GM18499 (cell line): Measurements from ENCODE around the gene MAMLD1.

Source experiments
- ATAC-seq: cut with Tn5 transposase; IDR thresholded peaks from one replicate; pipeline ENCODE4 v1.9.1; 2021; ENCODE audit warnings: moderate number of reproducible peaks; ENCODE audit not compliant: insufficient read depth, unreplicated experiment

MAMLD1 gene

DNA sequence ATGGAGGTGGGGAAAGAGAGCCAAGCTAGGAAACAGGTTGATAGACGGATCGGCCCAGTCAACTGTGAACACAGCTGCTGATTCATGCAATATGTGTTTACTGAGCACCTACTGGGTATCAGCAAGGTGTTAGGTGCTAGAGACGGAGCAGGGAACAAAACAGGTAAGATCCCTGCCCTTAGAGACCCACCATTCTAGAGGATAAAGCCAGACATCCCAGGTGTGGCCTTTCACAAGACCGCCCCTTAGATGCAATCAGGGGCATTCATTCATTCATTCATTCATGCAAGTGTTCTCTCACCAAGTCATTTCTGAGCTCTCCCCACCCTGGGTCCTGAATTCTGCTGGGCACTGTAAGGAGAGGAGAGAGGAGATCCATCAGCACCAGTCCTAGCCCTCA lies 185.1 kb downstream of the MAMLD1 start:
- no peak for ATAC-seq

DNA sequence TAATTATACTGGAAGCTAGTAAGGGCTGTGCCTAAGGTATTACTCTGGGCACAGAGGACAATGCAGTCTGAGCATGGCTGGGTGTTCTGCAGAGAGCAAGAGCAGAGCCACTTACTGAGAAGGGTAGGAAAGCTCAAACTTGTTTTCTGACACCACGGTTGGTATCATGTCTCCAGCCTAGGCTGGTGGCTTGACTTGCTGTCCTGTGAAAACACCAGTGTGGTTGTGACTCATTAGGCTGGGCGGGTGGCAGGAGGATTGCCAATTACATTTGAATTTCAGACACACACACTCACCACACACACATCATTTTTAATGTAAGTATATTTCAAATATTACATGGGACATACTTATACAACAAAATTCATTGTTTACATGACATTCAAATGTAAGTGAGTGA lies 185.6 kb downstream of the MAMLD1 start:
- no peak for ATAC-seq

DNA sequence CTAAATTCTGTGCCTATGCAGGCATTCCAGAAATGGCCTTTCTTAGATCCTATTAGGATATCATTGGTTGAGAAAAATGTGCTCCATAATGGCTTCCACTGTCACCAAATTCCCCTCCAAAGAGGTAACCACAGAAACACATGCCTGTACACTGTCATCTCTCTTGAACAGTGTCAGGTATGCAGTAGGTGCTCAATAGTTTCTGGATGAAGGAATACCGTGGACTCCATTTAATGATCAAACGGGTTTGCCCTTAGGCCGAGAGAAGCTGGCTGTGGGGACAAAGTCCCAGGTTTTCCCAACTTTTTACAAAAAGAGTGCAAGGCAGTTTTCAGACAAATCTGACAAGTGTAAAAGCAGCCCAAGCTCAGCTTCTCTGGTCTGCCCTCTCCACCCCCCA lies 188.8 kb downstream of the MAMLD1 start:
- no peak for ATAC-seq

DNA sequence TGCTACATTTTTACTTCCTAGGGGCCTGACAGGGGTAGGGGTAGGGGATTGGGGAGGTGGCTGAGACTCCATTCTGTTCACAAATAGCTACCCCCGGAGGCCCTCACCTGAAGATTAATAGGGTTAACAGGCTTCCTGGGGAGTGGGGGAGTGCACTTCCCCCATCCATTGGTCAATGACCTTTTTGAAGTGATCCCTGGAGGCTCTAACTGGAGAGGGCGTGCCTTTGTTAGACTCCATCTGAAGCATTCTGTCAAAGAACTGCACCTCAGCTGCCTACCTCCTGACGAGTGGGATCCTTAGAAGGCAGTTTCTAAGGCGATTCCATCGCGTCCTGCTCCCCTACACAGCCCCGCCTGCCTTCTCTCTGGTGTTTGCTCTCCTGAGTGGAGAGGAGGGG lies 195.3 kb downstream of the MAMLD1 start:
- no peak for ATAC-seq
